Adrenal gland (tissue), 5 donors: ENCODE data around the gene ERBB3.

Experiments
- CTCF ChIP-seq, 6 experiments: fragments of 450-650 bp in 4 of 6; fragments of 200-600 bp in 2 of 6; sonication (generic) in 1 of 6; IDR thresholded peaks; 1 replicate in 5 of 6; 2 replicates in 1 of 6; pipeline versions ENCODE4 v1.5.1 to v1.8.0; 2016 to 2021; ENCODE audit warnings: antibody characterized with exemption in 6 of 6, mild to moderate bottlenecking in 2 of 6, moderate library complexity in 1 of 6
- POLR2A ChIP-seq, 2 donors: fragments of 450-650 bp; IDR thresholded peaks; one replicate each; pipeline ENCODE4 v1.6.1; 2017; ENCODE audit warnings: antibody characterized with exemption in 2 of 2, mild to moderate bottlenecking in 2 of 2, moderate library complexity in 1 of 2
- donor health status: DM: no; HTN: no; CAD: no.

GRCh38 chr12:56071648-56072047 lies 8.3 kb upstream of the ERBB3 start:
- TF ChIP-seq CTCF (IDR thresholded peaks at IDR 0.05) (no peak), POLR2A (IDR thresholded peaks at IDR 0.05) (no peak)
